ENCODE results near the gene ADAMTSL3. TPM values are rescaled to one million over a fixed set of nuclear protein-coding genes. Genes with fewer than 3 reads are reported as not detected.

Gene ADAMTSL3
- polyA plus RNA-seq, 1 of the 3 experiments (the other 2 are of a cell fraction), result 0.02 TPM

GRCh38 chr15:83810110-83810509 lies 156.2 kb downstream of the ADAMTSL3 start:
- WGBS (ENCODE audit: low lambda C conversion rate), result 2% methylated on average over 3 of the region's 3 CpGs
- Histone ChIP-seq H2AFZ (ENCODE audit: low read depth) (no peak overlapping the region), H3K79me2 (ENCODE audit: insufficient read depth) (no peaks in the 10 kb centered on the region), H3F3A (replicated peaks; ENCODE audit: insufficient read depth) (no peaks in the 10 kb centered on the region), H3K27ac (ENCODE audit: low read depth in 2 of 2, low read length in 1 of 2) (no peak overlapping the region), H3K36me3 (replicated peaks in 1 of 2; ENCODE audit: control insufficient read depth in 1 of 2, insufficient read depth in 2 of 2, low read length in 1 of 2) (no peaks in the 10 kb centered on the region), H3K9me3 (peaks cover 5% of the 10 kb centered on the region; the same call in 1 of the 2 replicates), H3K9me2 (no peaks in the 10 kb centered on the region), H3K9ac (no peak overlapping the region), H4K20me1 (ENCODE audit: insufficient read depth) (no peaks in the 10 kb centered on the region), H3K4me1 (ENCODE audit: control insufficient read depth in 1 of 2, insufficient read depth in 2 of 2, low read depth in 1 of 2, low read length in 1 of 2) (no peaks in the 10 kb centered on the region), H3K4me3 (ENCODE audit: low read depth in 2 of 2, low read length in 1 of 2) (no peak overlapping the region), H3K4me2 (no peak overlapping the region), H3K27me3 (ENCODE audit: insufficient read depth) (no peaks in the 10 kb centered on the region; the same call in 1 of the 2 replicates)
- TF ChIP-seq USF2 (IDR thresholded peaks at IDR 0.05; ENCODE audit: borderline replicate concordance, low read depth, low read length) (no peak), ELF1 (IDR thresholded peaks at IDR 0.05) (no peak), RFX5 (IDR thresholded peaks at IDR 0.05; ENCODE audit: low read length) (no peak), RCOR1 (IDR thresholded peaks at IDR 0.05; ENCODE audit: low read length) (no peak), MXI1 (IDR thresholded peaks at IDR 0.05; ENCODE audit: low read depth, low read length) (no peak), NFIC (IDR thresholded peaks at IDR 0.05; ENCODE audit: borderline replicate concordance) (no peak), IRF3 (IDR thresholded peaks at IDR 0.05; ENCODE audit: low read depth, low read length) (no peak), CTCF (IDR thresholded peaks at IDR 0.05) (no peak), EP300 (IDR thresholded peaks at IDR 0.05; ENCODE audit: borderline replicate concordance in 1 of 2, low read depth in 1 of 2, low read length in 1 of 2) (no peak), NRF1 (IDR thresholded peaks at IDR 0.05; ENCODE audit: low read depth, low read length) (no peak), MAX (IDR thresholded peaks at IDR 0.05; ENCODE audit: low read depth) (no peak), FOXJ3 (CRISPR knock-in tag; IDR thresholded peaks at IDR 0.05) (no peak), SIN3A (IDR thresholded peaks at IDR 0.05; ENCODE audit: borderline replicate concordance, low read depth, low read length) (no peak), CHD2 (IDR thresholded peaks at IDR 0.05; ENCODE audit: low read length, partially characterized antibody) (no peak)
- ChIA-PET POLR2A (no interaction called here), CTCF (no interaction called here)
- no peak for DNase-seq

- Histone ChIP-seq H3K79me2 (ENCODE audit: insufficient read depth) (no peaks in the 10 kb centered on the region), H3K36me3 (replicated peaks in 1 of 2; ENCODE audit: control insufficient read depth in 1 of 2, insufficient read depth in 2 of 2, low read length in 1 of 2) (no peaks in the 10 kb centered on the region), H3K27me3 (ENCODE audit: insufficient read depth) (no peaks in the 10 kb centered on the region; the same call in 1 of the 2 replicates), H3F3A (replicated peaks; ENCODE audit: insufficient read depth) (no peaks in the 10 kb centered on the region), H3K9ac (no peak overlapping the region), H3K4me2 (no peak overlapping the region), H2AFZ (ENCODE audit: low read depth) (no peak overlapping the region), H3K4me1 (ENCODE audit: control insufficient read depth in 1 of 2, insufficient read depth in 2 of 2, low read depth in 1 of 2, low read length in 1 of 2) (no peaks in the 10 kb centered on the region), H3K27ac (ENCODE audit: low read depth in 2 of 2, low read length in 1 of 2) (no peak overlapping the region), H3K9me3 (no peaks in the 10 kb centered on the region), H4K20me1 (ENCODE audit: insufficient read depth) (no peaks in the 10 kb centered on the region), H3K4me3 (ENCODE audit: low read depth in 2 of 2, low read length in 1 of 2) (no peak overlapping the region), H3K9me2 (no peaks in the 10 kb centered on the region)
- no peak for DNase-seq
- CTCF ChIA-PET, result no interaction called here
- WGBS (ENCODE audit: low lambda C conversion rate), result 0% methylated on average over 1 of the region's 1 CpG
- POLR2A ChIA-PET, result no interaction called here
- TF ChIP-seq EP300 (IDR thresholded peaks at IDR 0.05; ENCODE audit: borderline replicate concordance in 1 of 2, low read depth in 1 of 2, low read length in 1 of 2) (no peak), RFX5 (IDR thresholded peaks at IDR 0.05; ENCODE audit: low read length) (no peak), USF1 (IDR thresholded peaks at IDR 0.05; ENCODE audit: borderline replicate concordance, low read depth) (no peak), IRF3 (IDR thresholded peaks at IDR 0.05; ENCODE audit: low read depth, low read length) (no peak), CTCF (IDR thresholded peaks at IDR 0.05) (no peak), GABPA (IDR thresholded peaks at IDR 0.05; ENCODE audit: low read depth) (no peak), PBX3 (IDR thresholded peaks at IDR 0.05) (no peak), SIN3A (IDR thresholded peaks at IDR 0.05; ENCODE audit: borderline replicate concordance, low read depth, low read length) (no peak)
Measured at GRCh38 chr15:83813682-83814081, 159.8 kb downstream of the ADAMTSL3 start.

All from SK-N-SH (cell line).